Natural killer cell (primary cell): ENCODE data around the gene PTPRA. TPM values are rescaled to one million over a fixed set of nuclear protein-coding genes. Genes with fewer than 3 reads are reported as not detected.

ENCODE experiments used
- ATAC-seq, 3 donors: fragments of 150-1000 bp in 2 of 3; fragments of 200-7000 bp in 1 of 3; cut with Tn5 transposase; 1 replicate in 1 of 3; 2 replicates in 2 of 3; pipeline ENCODE4 v1.10.0; 2021; ENCODE audit warnings: mild to moderate bottlenecking in 2 of 3, moderate library complexity in 2 of 3
- DNase-seq, 2 donors: peaks; one replicate each; pipeline versions ENCODE4 v3.0.0 to v3.0.0-alpha.2; 2013 to 2021; ENCODE audit warnings: mixed read lengths in 1 of 2
- H3K27ac ChIP-seq: one replicate; pipeline ENCODE4 v1.5.1; 2013; ENCODE audit warnings: mild to moderate bottlenecking, low read length
- H3K27me3 ChIP-seq: one replicate; pipeline ENCODE4 v1.6.1; 2013; ENCODE audit warnings: low read length; ENCODE audit not compliant: control insufficient read depth, insufficient read depth
- H3K36me3 ChIP-seq: one replicate; pipeline ENCODE4 v1.6.1; 2013; ENCODE audit warnings: low read length; ENCODE audit not compliant: control insufficient read depth, insufficient read depth
- H3K4me1 ChIP-seq: one replicate; pipeline ENCODE4 v1.6.1; 2013; ENCODE audit warnings: low read length; ENCODE audit not compliant: control insufficient read depth, insufficient read depth
- H3K4me3 ChIP-seq: one replicate; pipeline ENCODE4 v1.5.1; 2013; ENCODE audit warnings: low read length
- H3K9me3 ChIP-seq: one replicate; pipeline ENCODE4 v1.6.1; 2013; ENCODE audit warnings: low read length; ENCODE audit not compliant: control insufficient read depth, insufficient read depth
- H3K27ac Mint-ChIP-seq, 2 donors: one replicate each; pipeline ENCODE4 v1.8.0; 2022; ENCODE audit warnings: mild to moderate bottlenecking in 2 of 2, mixed read lengths in 2 of 2, moderate library complexity in 1 of 2
- H3K27me3 Mint-ChIP-seq, 2 donors: one replicate each; pipeline ENCODE4 v1.8.0; 2022; ENCODE audit warnings: low read depth in 2 of 2, mixed read lengths in 2 of 2
- H3K36me3 Mint-ChIP-seq: one replicate; pipeline ENCODE4 v1.8.0; 2022; ENCODE audit warnings: mixed read lengths
- H3K4me1 Mint-ChIP-seq, 2 donors: one replicate each; pipeline ENCODE4 v1.8.0; 2022; ENCODE audit warnings: mixed read lengths in 2 of 2
- H3K4me3 Mint-ChIP-seq: one replicate; pipeline ENCODE4 v1.8.0; 2022; ENCODE audit warnings: mild to moderate bottlenecking, moderate library complexity, mixed read lengths
- H3K9me3 Mint-ChIP-seq, 2 donors: one replicate each; pipeline ENCODE4 v1.8.0; 2022; ENCODE audit warnings: mixed read lengths in 2 of 2
- WGBS: methylation state at CpG from one replicate; pipeline ENCODE4 v1.1.7; 2013; ENCODE audit warnings: missing lambda C conversion rate; ENCODE audit not compliant: insufficient coverage; 5-methylcytosine and 5-hydroxymethylcytosine counted together
- intact Hi-C: fragments of 100-400 bp; cut with micrococcal nuclease; formaldehyde crosslinking; loops from one replicate; pipeline ENCODE4 v1.14.2; 2022
- total RNA-seq, 4 donors: library from RNA; stranded (reverse); fragments of 120-200 nt in 1 of 4; gene quantifications; one replicate each; pipeline versions ENCODE4 v1.2.3 to v1.2.4, GENCODE V29; 2013 to 2022
- TF ChIP-seq, protein P1 (sequence below): fragments of 200-600 bp; IDR thresholded peaks from one replicate; pipeline ENCODE4 v1.8.0; 2022; ENCODE audit warnings: antibody characterized with exemption

Gene PTPRA
- total RNA-seq, 3 donors from 2014 or later (not counting 1 experiment from before 2014, with no cell fraction given): 125 to 172 (median 141) TPM

DNA sequence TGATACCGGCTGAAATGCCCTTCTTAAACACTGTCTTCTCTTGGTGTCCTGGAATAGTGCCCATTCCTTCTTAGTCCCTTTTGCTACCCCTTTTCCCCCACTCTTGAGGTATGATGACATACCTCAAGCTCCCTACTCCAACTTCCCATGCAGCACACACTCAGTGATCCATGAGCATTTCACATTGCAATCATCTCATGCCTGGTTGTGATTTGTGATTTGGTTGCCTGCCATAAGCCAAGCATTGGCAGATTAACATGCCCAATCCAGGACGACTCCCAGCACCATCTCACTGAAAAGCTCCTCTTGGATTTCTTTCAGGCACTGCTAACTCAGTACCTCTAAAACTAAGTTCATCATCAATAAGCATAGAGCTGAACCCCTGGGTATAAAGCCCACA, 14.7 kb upstream of the PTPRA start:
- no peaks in the 10 kb centered on the region for H3K9me3 Mint-ChIP-seq
- H3K4me3 ChIP-seq: no peak overlapping the region
- H3K4me3 Mint-ChIP-seq: no peak overlapping the region
- no peaks in the 10 kb centered on the region for H3K9me3 ChIP-seq
- H3K27me3 Mint-ChIP-seq: no peaks in the 10 kb centered on the region
- TF ChIP-seq, protein P1, sequence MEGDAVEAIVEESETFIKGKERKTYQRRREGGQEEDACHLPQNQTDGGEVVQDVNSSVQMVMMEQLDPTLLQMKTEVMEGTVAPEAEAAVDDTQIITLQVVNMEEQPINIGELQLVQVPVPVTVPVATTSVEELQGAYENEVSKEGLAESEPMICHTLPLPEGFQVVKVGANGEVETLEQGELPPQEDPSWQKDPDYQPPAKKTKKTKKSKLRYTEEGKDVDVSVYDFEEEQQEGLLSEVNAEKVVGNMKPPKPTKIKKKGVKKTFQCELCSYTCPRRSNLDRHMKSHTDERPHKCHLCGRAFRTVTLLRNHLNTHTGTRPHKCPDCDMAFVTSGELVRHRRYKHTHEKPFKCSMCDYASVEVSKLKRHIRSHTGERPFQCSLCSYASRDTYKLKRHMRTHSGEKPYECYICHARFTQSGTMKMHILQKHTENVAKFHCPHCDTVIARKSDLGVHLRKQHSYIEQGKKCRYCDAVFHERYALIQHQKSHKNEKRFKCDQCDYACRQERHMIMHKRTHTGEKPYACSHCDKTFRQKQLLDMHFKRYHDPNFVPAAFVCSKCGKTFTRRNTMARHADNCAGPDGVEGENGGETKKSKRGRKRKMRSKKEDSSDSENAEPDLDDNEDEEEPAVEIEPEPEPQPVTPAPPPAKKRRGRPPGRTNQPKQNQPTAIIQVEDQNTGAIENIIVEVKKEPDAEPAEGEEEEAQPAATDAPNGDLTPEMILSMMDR: no peak
- H3K27ac Mint-ChIP-seq: no peak overlapping the region
- H3K27ac ChIP-seq: no peak overlapping the region
- peaks cover 29% of the 10 kb centered on the region for H3K36me3 ChIP-seq
- intact Hi-C loops: no loop called here
- H3K4me1 Mint-ChIP-seq: peaks cover 0 to 20% of the 10 kb centered on the region in 2 donors
- H3K36me3 Mint-ChIP-seq: no peaks in the 10 kb centered on the region
- H3K27me3 ChIP-seq: no peaks in the 10 kb centered on the region
- DNase-seq (no peak), ATAC-seq (no peak)
- WGBS: 100% methylated on average over 2 of the region's 2 CpGs
- H3K4me1 ChIP-seq: peaks cover 11% of the 10 kb centered on the region

DNA sequence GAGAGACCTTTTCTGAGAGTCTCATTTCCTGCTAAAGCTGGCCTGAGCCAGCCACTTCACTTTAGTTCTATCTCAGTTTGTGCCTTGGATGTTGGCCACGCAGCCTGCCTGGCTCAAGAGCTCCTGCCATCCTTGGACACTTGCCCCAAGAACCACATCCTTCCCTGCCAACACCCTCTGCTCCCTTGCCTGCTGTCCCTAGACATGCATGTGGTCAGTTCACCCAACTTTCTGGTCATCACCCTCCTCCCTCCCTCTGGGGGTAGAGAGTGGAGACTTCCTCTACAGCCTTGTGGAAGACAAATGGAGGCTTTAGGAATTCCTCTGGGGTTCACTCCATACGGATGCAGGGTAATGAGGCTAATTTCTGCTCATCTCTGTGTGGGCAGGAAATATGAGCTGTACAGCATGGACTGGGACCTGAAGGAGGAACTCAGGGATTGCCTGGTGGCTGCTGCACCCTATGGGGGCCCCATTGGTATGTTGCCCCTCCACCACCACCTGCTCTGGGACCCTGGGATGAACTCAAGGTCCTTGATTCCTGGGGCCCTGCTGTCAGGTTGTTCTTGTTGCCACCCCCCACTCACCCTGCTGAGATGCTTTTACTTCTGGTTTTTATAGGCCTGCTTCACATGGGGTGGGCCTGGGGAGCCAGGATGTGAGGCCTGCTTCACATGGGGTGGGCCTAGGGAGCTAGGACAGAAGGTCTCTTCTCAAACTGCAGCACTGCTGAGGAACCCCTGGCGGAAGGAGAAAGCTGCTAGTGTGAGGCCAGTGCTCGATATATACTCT, 13.8 kb upstream of the PTPRA start:
- 93% methylated on average over 4 of the region's 4 CpGs for WGBS
- peaks cover 29% of the 10 kb centered on the region for H3K36me3 ChIP-seq

DNA sequence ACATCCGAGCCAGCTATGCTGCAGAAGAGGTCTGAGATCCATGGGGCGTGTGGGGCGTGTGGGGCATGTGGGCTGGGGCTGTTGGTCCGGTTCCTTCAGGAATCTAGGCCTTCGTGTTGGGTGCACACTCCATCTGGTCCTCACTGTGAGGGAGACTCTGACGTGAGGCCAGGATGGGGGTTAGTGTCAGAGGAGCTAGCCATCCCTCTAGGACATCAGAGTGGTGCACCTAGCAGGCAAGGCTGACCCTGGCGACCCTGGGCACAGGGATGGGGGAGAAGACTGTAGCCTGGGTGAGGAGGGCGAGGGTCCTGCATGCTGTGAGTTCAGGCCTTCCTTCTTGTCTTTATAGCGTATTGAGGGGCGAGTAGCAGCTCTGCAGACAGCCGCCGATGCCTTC, 8.7 kb upstream of the PTPRA start:
- peaks cover 46 to 54% of the 10 kb centered on the region in 2 donors for H3K4me1 Mint-ChIP-seq
- Histone ChIP-seq H3K4me3 (no peak overlapping the region), H3K36me3 (peaks cover 38% of the 10 kb centered on the region), H3K27me3 (no peaks in the 10 kb centered on the region), H3K27ac (peak overlapping the region; percentile 63), H3K4me1 (peaks cover 54% of the 10 kb centered on the region), H3K9me3 (no peaks in the 10 kb centered on the region)
- peak overlapping the region; percentile 89 to 97 for H3K27ac Mint-ChIP-seq
- no peaks in the 10 kb centered on the region for H3K9me3 Mint-ChIP-seq
- H3K27me3 Mint-ChIP-seq: no peaks in the 10 kb centered on the region
- ATAC-seq: no peak
- 97% methylated on average over 12 of the region's 12 CpGs for WGBS
- H3K36me3 Mint-ChIP-seq: no peaks in the 10 kb centered on the region
- DNase-seq: no peak
- TF ChIP-seq, protein P1: no peak
- intact Hi-C loops: loop anchor here (1.0 to 2.0 kb wide), 2 partner anchors 118 to 136 kb away; no protein-coding TSS in a partner anchor
- peak overlapping the region; percentile 82 for H3K4me3 Mint-ChIP-seq

More for the DNA sequence above, 13.8 kb upstream of the PTPRA start:
- no peak for ATAC-seq
- H3K4me1 ChIP-seq: peaks cover 20% of the 10 kb centered on the region
- no peaks in the 10 kb centered on the region for H3K27me3 ChIP-seq
- no peaks in the 10 kb centered on the region for H3K9me3 ChIP-seq
- no peak overlapping the region for H3K4me3 ChIP-seq
- no peak for DNase-seq
- Mint-ChIP-seq H3K4me1 (peaks cover 8 to 22% of the 10 kb centered on the region in 2 donors), H3K27ac (peak overlapping the region in 1 of 2 donors; percentile 44), H3K9me3 (no peaks in the 10 kb centered on the region), H3K27me3 (no peaks in the 10 kb centered on the region), H3K36me3 (no peaks in the 10 kb centered on the region), H3K4me3 (no peak overlapping the region)
- intact Hi-C loops: no loop called here
- TF ChIP-seq, protein P1: no peak
- H3K27ac ChIP-seq: no peak overlapping the region
